GM18502 (cell line): ENCODE data around the gene ATP8B3.

ENCODE experiments used
- ATAC-seq: cut with Tn5 transposase; IDR thresholded peaks from one replicate; pipeline ENCODE4 v1.9.1; 2021; ENCODE audit warnings: mild to moderate bottlenecking; ENCODE audit not compliant: unreplicated experiment, poor library complexity

The ATP8B3 gene

DNA sequence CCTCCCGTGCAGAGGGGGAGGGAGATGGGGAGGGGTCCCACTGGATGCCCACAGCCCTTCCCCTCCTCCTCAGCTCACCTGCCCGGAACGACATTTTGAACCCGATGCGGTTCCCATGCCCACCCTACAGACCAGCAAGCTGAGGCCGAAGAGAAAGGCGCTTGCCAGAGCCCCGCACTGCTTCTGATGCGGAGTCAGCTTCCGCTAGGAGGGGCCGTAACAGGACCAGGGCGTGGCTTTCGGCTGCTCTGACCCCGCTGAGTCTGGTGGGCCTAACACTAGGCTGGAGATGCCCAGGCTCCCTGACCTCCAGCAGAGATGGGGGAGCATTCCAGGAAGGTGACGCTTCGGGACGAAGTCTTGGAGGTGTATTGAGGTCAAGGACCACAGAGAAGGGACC, 52.1 kb downstream of the ATP8B3 start:
- ATAC-seq: no peak

DNA sequence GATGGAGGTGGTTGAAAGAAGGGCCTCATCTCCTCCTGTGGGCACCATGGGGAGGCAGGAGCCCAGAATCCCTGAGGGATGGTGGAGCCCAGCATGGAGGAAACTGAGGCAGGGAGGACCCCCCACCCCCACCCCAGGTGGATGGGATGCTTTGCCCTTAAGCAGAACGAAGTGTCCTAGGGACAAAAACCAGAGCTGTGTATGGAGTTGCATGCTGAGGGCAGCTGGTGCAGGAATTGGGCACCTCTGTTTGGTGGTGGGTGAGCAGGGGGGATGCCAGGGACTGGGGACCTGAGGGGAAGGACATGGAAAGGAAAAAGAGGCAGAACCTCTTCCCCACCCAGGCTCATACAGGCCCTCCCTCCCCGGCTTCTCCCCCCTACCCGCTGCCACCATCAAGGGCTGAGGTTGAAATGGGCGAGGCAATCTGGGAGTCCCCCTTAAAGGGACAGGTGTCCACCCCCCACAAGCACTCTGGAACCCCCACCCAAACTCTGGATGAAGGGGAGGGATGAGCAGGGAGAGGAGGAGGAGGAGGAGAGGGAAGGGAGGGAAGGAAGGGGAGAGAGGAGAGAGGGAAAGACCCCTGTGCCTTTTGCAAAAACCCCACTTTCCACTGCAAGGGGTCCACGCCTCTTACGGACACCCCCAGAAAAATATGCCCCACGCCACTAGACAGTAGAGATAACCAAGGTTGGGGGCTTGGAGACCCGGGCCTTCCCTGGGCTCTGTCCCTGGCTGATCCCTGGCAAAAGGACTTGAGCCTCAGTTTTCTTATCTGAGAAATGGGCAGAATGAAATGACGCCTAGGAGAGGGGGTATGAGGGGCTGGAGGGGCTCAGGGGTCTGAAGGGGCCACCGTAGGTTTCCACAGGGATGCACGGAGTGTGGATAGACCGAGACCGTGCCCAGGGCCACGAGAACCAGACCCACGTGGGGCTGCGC, 52.8 kb downstream of the ATP8B3 start:
- ATAC-seq: no peak

DNA sequence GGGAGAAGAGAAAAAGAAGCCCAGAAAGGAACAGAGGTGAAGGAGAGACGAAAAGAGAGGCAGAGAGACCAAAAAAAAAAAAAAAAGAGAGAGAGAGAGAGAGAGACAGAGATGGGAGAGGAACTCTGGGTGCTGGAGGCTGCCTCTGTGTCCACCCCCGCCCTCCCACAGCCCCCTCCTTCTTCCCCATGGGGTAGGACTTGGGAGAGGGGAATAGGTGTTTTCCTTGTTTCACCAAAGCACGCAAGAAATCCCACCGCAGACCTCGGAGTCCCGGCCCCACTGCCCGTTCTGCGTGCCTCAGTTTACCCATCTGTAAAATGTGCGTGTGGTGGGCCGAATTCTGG, 53.9 kb downstream of the ATP8B3 start:
- no peak for ATAC-seq

DNA sequence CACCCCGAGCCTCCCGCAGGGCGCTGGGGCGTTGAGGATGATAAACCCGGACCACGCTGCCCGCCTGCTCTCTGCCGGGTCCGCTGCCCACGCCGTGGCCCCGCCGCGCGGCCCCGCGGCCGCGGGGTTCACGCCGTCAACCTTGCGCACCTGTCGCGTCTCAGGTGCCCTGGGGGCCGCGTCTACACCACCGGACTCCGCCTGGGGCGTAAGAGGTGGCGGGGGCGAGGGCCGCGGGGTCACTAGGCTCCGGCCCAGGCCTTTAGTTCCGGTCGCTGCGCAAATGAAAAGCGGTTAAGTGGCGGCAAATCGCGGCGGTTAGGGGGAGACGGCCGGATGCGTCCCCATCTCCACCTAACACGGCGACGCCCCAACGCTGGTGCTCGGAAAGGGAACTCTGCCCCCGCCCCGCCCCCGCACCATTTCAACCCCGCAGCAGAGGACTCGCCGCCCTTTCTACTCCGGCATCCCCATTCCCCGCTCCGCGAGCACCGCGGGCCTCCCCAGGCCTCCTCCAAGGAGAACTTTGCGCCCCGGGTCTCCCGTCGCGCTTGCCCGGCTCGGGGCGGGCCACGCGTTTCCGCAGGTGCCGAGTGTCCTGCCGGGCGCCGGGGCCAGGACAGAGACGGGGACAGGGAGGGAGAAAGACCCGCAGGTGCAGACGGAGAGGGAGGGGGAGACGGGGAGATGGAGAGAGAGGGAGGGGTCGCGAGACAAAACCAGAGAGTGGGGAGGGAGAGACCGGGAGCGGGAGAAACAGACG, 54.4 kb downstream of the ATP8B3 start:
- no peak for ATAC-seq

DNA sequence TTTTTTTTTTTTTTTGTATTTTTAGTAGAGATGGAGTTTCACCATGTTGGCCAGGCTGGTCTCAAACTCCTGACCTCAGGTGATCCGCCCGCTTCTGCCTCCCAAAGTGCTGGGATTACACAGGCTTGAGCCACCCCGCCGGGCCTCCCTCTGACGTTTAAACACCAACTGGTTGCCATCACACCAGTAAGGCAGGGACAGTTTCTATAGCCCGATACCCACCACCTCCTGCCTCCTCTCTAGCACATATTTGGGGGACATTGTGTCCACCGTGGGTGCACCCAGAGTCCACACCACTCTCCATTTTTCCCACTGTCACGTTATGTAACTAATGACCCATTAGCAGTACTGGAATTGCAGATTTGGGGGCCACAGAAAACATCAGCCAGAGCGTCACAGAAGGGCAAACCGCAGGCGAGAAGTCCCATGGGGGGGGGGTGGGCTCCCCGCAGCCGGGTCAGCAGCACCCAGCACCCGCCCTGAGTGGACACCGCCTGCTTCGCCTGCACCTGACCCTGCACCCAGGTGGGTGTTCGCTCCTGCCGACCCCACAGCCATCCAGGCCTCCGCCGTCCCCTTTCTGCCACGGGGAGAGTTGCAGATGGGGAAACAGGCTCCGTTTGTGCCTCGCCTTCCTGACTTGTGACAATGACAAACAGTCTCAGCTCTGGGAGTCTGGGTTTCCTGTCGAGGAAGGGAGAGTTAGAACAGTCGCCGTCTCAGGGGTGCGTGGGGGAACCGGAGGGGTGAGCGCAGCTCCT, 55.2 kb downstream of the ATP8B3 start:
- ATAC-seq: no peak

DNA sequence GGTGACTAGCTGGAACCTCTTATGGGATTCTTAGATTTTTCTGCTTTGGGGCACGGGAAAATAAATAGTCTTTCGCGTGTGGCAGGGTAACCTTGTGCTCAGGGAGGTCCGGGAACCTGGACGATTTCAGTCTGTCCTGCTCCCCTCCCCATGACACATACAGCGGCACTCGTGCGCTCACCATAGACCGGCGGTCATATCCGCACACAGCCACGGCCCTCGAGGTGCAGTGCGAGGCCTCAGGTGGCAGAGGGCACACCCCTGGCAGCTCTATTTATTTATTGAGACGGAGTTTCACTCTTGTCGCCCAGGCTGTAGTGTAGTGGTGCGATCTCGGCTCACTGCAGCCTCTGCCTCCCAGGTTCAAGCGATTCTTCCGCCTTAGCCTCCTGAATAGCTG, 55.8 kb downstream of the ATP8B3 start:
- ATAC-seq: no peak

DNA sequence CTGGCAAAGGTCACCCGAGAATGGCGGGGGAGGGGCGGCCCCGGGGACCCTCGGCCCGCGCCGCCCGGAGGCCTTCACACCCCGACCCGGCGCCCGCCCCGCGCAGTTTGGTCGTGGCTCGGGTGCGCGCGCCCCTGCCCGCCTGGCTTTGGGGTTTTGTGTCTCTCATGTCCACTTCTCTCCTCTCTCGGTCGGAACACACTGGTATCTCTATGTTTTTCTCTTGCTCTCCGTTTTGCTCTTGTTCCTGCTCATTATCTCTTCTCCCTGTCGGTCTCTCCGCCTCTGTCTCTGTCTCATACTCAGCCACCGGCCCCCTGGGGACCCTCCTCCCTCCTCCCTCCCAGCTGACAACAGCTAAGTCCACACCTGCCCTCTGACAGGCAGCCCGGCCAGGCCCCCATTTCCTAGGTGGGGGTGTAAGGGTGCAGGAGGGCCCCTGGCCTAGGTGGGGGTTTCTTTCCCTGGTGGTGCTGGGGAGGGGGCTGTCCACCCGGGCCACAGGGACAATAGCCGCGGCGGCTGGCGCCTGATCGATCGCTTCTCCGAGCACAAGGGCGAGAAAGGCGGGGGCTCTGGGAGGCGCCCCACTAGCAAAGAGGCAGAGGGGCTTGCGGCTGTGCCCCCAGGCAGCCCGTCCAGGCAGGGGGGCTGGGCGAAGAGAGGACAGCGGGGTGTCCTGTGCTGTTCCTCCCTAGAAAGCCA, 56.5 kb downstream of the ATP8B3 start:
- no peak for ATAC-seq

DNA sequence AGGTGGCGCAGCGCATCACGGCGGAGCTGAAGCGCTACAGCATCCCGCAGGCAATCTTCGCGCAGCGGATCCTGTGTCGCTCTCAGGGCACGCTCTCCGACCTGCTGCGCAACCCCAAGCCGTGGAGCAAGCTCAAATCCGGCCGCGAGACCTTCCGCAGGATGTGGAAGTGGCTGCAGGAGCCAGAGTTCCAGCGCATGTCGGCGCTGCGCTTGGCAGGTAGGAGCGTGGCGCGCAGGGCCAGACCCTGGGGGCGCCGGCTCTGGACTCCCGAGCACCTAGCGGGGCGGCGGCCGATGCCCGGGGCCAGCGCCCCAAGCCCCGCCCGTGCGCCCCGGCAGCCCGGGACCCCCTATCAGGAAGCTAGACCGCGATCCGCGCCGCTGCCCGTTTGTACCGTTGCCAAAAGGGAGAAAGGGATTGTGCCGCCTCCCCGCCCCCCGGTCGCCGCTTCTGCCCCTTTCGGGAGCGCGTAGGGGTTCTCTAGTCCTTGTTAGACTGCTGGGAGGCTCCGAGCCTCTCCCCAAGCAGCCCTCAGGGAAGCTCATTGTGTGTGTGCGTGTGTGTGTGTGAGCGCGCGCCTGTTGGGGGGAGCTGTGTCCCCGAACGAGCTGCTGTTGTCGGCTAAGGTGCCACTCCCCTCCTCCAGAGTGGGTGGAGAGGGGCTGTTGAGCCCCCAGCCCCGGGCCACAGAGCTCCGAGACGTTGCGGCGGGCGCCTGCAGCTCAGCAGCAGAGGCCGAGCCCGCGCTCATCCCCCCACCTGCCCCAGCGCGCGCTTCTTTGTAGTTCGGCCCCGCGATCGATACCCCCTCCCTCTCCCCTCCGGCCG, 57.2 kb downstream of the ATP8B3 start:
- ATAC-seq: no peak

DNA sequence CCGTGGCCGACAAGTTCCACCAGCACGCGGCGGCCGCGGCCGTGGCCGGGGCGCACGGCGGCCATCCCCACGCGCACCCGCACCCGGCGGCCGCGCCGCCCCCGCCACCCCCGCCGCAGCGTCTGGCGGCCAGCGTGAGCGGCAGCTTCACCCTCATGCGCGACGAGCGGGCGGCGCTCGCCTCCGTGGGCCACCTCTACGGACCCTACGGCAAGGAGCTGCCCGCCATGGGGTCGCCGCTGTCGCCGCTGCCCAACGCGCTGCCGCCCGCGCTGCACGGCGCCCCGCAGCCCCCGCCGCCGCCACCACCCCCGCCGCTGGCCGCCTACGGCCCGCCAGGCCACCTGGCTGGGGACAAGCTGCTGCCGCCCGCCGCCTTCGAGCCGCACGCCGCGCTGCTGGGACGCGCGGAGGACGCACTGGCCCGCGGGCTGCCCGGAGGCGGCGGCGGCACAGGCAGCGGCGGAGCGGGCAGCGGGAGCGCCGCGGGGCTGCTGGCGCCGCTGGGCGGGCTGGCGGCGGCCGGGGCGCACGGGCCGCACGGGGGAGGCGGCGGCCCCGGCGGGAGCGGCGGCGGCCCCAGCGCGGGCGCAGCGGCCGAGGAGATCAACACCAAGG, 57.9 kb downstream of the ATP8B3 start:
- ATAC-seq: no peak

DNA sequence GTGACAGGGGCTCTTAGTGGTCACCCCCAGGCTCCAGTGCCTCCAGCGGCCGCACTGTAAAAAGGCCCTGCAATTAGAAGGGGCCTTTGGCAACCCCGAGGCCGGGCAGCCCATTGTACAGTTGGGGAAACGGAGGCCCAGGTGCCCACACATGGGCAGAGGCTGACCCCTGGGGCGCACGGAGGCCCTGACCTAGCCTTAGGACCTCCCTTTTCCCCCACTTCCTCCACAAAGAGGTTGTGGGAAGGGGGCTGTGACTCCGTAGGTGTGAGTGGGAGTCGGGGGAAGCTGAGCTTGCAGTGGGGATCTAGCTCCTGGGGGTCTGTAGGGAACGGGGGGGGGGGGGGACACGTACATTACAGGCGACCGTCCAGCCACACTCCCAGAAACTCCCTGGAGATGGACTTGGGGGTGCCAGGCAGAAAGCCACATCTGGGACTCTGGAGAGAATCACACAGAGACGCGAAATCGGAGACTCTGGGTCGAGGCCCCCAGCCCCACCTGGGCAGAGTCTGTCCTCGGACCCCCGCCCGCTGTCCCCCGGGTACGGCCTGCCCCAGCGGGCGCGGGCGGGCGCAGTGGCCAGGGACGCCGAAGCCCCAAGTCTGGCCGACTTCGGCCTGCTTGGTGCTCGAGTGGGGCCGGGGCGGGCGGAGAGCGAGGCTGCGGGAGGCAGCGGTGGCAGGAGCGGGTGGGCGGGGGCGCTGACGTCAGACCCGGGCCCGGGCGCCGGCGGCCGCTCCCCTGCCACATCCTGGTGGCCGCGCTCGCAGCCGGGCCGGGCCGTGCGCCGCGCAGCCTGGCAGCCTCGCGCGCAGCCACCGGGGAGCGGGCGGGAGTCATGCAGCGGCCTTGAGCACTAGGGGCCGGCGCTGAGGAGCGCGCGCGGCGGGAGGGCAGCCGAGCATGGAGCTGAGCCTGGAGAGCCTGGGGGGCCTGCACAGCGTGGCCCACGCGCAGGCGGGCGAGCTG, 59.0 kb downstream of the ATP8B3 start, which contains the start of gene ONECUT3:
TSS of gene ONECUT3 (plus strand) at position 750 of the 972 bp plus-strand sequence. CDS start at position 907, 157 bp downstream.
- ATAC-seq: no peak

DNA sequence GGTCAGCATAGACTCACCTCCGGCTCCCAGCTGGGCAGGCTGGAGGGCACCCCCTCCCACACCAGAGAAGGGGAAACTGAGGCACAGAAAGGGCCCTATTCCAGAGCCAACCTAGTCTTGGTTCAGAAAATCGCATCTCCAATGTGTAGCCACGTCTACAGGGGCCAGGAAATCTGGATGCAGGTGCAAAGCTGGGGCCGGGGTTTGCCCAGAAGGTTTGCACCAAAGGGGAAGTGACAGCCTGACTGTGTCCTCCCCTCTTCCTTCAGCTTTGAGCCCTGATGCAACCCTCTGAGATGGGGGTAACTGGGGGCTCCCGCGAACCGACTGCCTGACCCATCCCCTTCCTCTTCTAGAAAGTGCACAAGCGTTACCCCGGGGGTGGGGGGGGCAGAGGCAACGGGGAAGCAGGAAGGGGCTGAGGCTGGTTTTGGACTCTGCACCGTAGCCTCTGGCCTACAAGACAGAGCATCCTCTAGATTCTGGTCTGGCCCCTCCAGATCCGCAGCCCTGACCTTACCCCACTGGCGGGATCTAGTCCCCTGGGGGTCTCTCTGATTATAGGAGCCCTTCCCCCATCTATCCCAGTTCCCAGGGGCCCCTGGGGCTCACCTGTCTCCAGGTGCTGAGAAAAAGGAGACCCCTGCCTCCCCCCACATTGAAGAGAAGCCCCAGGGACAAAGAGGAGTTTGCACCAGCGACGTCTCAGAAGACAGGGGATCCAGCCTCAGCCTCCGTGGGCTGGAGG, 59.9 kb downstream of the ATP8B3 start:
- ATAC-seq: no peak

DNA sequence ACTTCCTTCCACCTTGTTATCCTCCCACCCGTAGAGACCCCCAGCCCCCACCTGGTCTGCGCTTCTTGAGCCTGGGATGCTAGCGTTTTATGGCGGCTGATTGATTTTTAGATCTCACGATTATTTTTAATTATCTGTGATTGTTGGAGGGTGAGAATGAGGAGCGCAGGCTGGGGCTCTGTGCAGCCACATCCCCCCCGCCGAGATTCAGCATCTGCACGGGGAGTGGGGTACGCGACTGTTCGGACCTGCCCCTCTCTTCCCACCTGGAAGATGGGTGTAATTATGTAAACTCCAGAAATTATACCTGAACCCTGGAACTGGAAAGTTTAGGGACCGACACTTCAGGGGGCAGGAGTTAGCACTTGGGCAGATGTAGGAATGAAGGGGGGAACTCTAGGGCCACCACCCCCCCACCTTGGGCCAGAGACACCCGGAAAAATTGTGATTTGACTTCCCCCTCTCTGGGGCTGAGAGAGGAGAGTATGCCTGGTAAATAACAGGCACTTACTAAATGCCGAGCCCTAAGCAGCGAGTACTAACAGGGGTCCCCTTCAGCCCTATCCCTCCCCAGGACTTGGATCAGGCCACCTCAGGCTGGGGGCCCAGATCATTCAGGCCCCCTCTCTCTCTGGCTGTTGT, 60.6 kb downstream of the ATP8B3 start:
- ATAC-seq: no peak

DNA sequence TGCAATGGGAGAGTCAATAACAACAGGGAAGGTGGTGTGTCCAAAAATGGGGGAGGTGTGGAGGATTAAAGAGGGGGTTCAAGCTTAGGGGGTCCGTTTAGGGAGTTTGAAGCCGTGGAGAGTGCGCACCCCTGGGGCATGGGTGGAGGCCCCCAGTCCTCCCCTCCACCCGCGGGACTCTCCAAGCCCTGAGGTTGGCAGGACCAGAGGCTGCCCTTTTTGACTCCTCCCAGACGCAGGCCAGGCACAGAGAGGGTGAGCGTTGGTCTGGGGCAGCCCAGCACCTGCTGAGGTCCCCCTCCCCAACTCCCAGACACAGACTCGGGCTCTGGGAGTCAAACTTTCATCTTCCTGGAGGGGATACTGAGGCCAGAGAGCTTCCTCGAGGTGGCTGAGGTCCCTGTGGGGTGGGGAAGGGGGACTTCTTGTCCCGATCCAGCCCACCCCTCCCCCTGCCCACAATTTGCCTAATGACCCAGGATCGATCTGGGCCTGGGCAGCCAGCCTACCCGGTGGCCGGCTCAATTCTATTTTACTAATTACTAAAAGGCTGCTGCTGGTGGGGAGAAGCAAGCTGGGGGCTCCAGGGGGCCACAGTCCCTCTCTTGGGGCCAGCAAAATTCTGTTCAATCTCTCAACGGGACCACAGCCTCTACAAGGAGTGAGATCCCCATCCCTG, 61.6 kb downstream of the ATP8B3 start:
- no peak for ATAC-seq

DNA sequence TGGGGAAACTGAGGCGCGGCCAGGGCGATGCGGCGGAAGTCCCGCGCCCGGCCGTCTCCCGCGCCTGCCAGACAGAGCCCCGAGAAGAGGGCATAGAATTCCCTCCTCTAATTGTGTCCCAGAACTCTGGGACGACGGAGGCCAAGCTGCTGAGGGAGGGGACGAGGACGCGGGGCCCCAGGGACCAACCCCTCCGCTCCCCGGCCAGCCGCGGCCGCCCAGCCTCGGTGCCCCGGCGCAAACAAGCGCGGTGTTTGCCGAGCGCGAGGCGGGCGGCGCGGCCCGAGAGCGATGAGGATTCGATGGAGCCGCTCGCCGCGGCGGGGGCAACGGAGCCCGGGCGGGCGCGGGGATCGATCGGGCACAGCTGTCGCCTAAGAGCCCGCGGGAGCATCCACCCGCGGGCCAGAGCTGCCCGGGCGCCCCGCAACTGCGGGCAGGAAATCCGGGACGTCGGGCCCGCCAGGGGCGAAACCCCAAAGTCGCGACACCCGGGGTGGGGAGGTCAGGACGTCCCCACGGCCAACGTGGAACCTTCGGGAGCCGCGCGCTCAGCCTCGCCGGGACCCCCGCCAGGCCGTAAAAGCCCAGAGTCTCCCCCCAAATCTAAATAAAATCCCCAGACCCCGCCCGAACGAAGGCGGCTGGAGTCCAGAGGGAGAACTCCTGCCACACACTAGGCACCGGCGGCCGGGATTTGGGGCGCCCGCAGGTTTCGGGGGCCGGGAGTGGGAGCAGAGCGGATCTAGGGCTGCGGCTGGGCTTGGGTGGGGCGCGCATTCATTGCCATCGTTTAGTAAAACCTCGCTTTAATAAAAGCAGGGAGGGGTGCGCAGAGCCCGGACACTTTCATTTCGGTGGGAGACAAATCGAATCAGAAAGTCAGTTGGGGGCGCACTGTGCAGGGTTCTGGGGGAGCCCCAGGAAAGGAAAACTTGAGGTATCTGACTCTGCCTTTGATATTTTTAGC, 62.4 kb downstream of the ATP8B3 start:
- ATAC-seq: no peak

DNA sequence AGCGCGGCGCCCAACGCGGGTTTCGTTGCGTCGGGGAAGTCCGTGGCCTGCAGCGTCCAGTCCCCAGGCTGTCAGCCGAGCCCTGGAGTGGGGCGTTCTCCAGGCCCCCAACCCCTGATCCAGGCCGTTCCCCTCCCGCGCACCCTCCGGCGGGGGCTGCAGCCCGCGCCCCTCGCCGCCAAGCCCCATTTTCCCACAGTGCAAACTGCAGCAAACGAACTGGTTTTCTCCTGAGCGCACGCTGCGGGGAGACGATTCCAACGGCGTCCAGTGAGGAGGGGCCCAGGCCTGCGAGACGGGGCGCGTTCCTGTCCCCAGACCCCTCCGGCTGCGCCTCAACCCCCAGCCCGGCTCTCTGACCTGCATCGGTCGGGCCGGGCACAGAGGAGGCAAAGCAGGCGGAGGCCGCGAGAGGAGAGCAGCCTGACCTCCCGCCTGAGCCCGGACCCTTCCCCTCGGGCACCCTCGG, 63.2 kb downstream of the ATP8B3 start:
- no peak for ATAC-seq
